ENCODE measurements around the gene TPRG1. TPM values are rescaled to one million over a fixed set of nuclear protein-coding genes. Genes with fewer than 3 reads are reported as not detected.

Gene TPRG1
- total and polyA plus RNA-seq, 2 donors (not counting 1 experiment from before 2014, with no cell fraction given) = 0.21 to 0.39 TPM

GRCh38 chr3:189132231-189132671, 39.5 kb upstream of the TPRG1 start:
- Histone ChIP-seq H3K27me3 (replicated peaks in 1 of 4; ENCODE audit: control extremely low read depth in 1 of 4, control insufficient read depth in 3 of 4, insufficient read depth in 4 of 4, low read length in 3 of 4) (no peaks in the 10 kb centered on the region), H3K79me2 (ENCODE audit: control insufficient read depth, insufficient read depth, low read length) (no peaks in the 10 kb centered on the region), H3K4me3 (ENCODE audit: control extremely low read depth in 1 of 5, extremely low read depth in 1 of 5, insufficient read depth in 1 of 5, low read depth in 2 of 5, low read length in 4 of 5) (no peak overlapping the region), H3K4me2 (replicated peaks; ENCODE audit: low read depth, low read length, poor library complexity, severe bottlenecking) (peak overlapping the region; percentile 40), H2AFZ (ENCODE audit: insufficient read depth, low read depth, low read length, poor library complexity, severe bottlenecking) (peak overlapping the region; percentile 40), H3K36me3 (replicated peaks in 1 of 2; ENCODE audit: control extremely low read depth in 1 of 2, control insufficient read depth in 1 of 2, extremely low read depth in 1 of 2, insufficient read depth in 2 of 2, low read length in 1 of 2) (no peaks in the 10 kb centered on the region), H4K20me1 (ENCODE audit: control insufficient read depth, insufficient read depth, low read length, poor library complexity, severe bottlenecking) (no peaks in the 10 kb centered on the region), H3K9me3 (ENCODE audit: control extremely low read depth in 1 of 3, control insufficient read depth in 2 of 3, insufficient read depth in 1 of 3, low read length in 2 of 3) (no peaks in the 10 kb centered on the region), H3K9ac (ENCODE audit: low read length) (peak overlapping the region; percentile 14), H3K27ac (ENCODE audit: low read length in 2 of 2) (no peak overlapping the region), H3K4me1 (ENCODE audit: control insufficient read depth in 2 of 2, insufficient read depth in 2 of 2, low read length in 2 of 2) (peaks cover 0 to 5% of the 10 kb centered on the region in 2 donors)
- H3K9me3 Mint-ChIP-seq (ENCODE audit: insufficient read depth) = no peaks in the 10 kb centered on the region
- intact Hi-C loops (cut with micrococcal nuclease) = no loop called here
- POLR2A ChIA-PET = no interaction called here
- H3K4me1 Mint-ChIP-seq = peaks cover 5% of the 10 kb centered on the region
- peak overlapping the region; percentile 6 for H3K4me3 Mint-ChIP-seq
- peak; percentile 58 for ATAC-seq (ENCODE audit: low read depth)
- DNase-seq = no peak
- no peak overlapping the region for H3K27ac Mint-ChIP-seq
- 17% methylated on average over 5 of the region's 9 CpGs for WGBS (ENCODE audit: insufficient coverage)
- no peak for TF ChIP-seq CTCF (IDR thresholded peaks at IDR 0.05)
- TF ChIP-seq EZH2 (IDR thresholded peaks at IDR 0.05; ENCODE audit: borderline replicate concordance, insufficient read depth, low read depth, low read length, poor library complexity, severe bottlenecking) = no peak
- peaks cover 19% of the 10 kb centered on the region for H3K27me3 Mint-ChIP-seq
- CTCF ChIA-PET = interaction anchor here (1.2 to 1.7 kb wide), 6 partner anchors 10 to 1392 kb away, joined by 3 to 7 read pairs (median 4); no protein-coding TSS in a partner anchor

- H3K4me1 ChIP-seq (ENCODE audit: control insufficient read depth in 2 of 2, insufficient read depth in 2 of 2, low read length in 2 of 2) = peaks cover 0 to 5% of the 10 kb centered on the region in 2 donors
- WGBS (ENCODE audit: insufficient coverage) = 83% methylated on average over 1 of the region's 2 CpGs
- ATAC-seq (ENCODE audit: low read depth) = no peak
- H3K9ac ChIP-seq (ENCODE audit: low read length) = peak overlapping the region; percentile 14
- H2AFZ ChIP-seq (ENCODE audit: insufficient read depth, low read depth, low read length, poor library complexity, severe bottlenecking) = no peak overlapping the region
- Mint-ChIP-seq H3K4me1 (peaks cover 5% of the 10 kb centered on the region), H3K27me3 (peaks cover 20% of the 10 kb centered on the region), H3K4me3 (no peak overlapping the region), H3K27ac (no peak overlapping the region), H3K9me3 (ENCODE audit: insufficient read depth) (no peaks in the 10 kb centered on the region)
- POLR2A ChIA-PET = no interaction called here
- no peaks in the 10 kb centered on the region for H4K20me1 ChIP-seq (ENCODE audit: control insufficient read depth, insufficient read depth, low read length, poor library complexity, severe bottlenecking)
- no peaks in the 10 kb centered on the region for H3K36me3 ChIP-seq (replicated peaks in 1 of 2; ENCODE audit: control extremely low read depth in 1 of 2, control insufficient read depth in 1 of 2, extremely low read depth in 1 of 2, insufficient read depth in 2 of 2, low read length in 1 of 2)
- H3K9me3 ChIP-seq (ENCODE audit: control extremely low read depth in 1 of 3, control insufficient read depth in 2 of 3, insufficient read depth in 1 of 3, low read length in 2 of 3) = no peaks in the 10 kb centered on the region
- intact Hi-C loops (cut with micrococcal nuclease) = no loop called here
- H3K4me3 ChIP-seq (ENCODE audit: control extremely low read depth in 1 of 5, extremely low read depth in 1 of 5, insufficient read depth in 1 of 5, low read depth in 2 of 5, low read length in 4 of 5) = no peak overlapping the region
- H3K79me2 ChIP-seq (ENCODE audit: control insufficient read depth, insufficient read depth, low read length) = no peaks in the 10 kb centered on the region
- no peak overlapping the region for H3K27ac ChIP-seq (ENCODE audit: low read length in 2 of 2)
- no peak for DNase-seq
- H3K4me2 ChIP-seq (replicated peaks; ENCODE audit: low read depth, low read length, poor library complexity, severe bottlenecking) = no peak overlapping the region
- CTCF ChIA-PET = interaction anchor here (1.2 to 1.6 kb wide), 3 partner anchors 14 to 1393 kb away, joined by 3 to 5 read pairs (median 3); no protein-coding TSS in a partner anchor
- no peak for TF ChIP-seq CTCF (IDR thresholded peaks at IDR 0.05)
- no peak for TF ChIP-seq EZH2 (IDR thresholded peaks at IDR 0.05; ENCODE audit: borderline replicate concordance, insufficient read depth, low read depth, low read length, poor library complexity, severe bottlenecking)
- H3K27me3 ChIP-seq (replicated peaks in 1 of 4; ENCODE audit: control extremely low read depth in 1 of 4, control insufficient read depth in 3 of 4, insufficient read depth in 4 of 4, low read length in 3 of 4) = no peaks in the 10 kb centered on the region
Measured at GRCh38 chr3:189132839-189133238, 38.9 kb upstream of the TPRG1 start.

All from B cell (primary cell).